Ecto neural progenitor cell (in vitro differentiated cells): ENCODE results near the gene HMOX1.

Source experiments
- DNase-seq: peaks from one replicate; pipeline ENCODE4 v3.0.0-alpha.2; 2018; ENCODE audit warnings: low spot score

Gene HMOX1

DNA sequence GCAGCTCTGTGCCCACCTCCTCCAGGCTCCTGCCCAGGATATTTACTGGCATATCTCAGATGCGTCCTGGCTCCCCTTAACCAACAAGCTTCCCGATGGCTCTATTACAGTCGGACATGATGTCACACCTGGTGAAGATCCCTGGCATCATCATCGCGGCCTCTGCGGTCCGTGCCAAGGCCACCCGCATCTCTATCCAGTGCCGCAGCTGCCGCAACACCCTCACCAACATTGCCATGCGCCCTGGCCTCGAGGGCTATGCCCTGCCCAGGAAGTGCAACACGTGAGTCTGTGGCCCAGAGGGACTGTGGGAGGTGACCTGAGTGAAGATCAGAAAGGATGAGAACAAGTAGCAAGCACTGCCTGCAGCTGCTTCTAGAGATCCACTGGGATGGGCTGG, 25.5 kb downstream of the HMOX1 start:
- DNase-seq: no peak

DNA sequence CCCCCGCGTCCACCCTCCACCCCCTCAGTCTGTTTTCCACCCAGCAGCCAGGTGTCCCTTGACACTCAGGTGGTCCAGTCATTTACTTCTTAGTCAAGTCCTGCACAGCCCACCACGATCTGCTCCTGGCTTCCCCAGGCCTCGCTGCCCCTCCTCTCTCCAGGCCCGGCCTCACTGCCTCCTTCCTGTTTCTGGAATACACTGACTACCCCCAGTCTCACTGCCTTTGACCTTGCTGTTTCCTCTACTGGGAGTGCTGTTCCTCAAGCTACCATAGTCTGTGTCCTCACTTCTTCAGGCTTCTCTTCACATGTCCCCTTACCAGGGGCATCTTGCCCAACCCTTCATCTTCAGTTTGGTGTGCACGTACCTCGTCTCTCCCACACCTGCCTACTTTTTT, 26.5 kb downstream of the HMOX1 start:
- DNase-seq: no peak

DNA sequence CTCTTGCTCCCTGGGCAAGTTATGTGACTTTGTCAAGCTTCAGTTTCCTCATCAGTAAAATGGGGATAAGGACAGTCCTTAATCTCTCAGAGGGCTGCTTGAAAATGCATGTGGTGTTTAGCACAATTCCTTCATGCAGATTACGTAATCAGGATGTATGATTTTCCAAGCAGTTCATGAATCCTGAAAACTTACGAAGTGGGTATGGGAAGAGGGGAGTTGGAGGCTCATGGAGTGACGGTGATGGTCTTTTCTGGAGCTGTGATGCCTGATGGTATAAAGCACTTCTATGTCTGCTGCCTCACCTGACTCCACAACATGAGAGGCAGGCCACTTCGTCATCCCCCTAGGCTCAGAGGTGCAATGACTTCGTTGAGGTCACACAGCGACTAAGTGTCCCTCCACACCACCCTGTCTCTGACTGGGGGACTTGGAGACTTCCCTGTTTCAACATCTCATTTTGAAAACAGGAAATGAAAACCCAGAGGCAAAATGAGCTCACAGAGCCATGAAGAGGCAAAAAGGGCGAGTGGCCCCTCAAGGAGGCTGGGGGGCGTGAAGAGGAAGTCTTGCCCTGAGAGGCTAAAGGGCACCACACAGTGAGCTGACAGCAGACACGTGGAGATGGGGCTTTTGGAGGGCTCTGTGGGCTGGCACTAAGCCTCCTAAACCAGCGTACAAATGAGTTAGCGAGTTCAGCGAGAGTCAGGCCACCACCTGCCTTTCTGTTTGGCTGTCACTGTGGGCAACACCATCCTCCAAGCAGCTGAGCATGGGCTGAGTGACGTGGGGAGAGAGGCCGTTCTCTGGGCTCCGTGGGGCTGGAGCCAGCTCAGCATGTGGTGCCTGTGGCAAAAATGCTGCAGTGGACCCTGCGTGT, 29.1 kb downstream of the HMOX1 start:
- DNase-seq: no peak

DNA sequence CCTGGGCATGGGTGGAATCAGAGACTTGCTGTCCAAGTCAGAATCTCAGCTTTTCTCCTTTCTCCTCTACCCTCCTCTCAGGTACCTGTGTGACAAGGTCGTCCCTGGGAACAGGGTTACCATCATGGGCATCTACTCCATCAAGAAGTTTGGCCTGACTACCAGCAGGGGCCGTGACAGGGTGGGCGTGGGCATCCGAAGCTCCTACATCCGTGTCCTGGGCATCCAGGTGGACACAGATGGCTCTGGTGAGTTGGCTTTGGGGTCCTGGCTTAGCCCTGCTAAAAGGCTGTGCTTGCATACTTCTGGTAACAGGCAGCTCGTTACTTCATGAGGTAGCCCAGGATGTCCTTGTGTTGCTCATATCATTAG, 29.8 kb downstream of the HMOX1 start:
- DNase-seq: no peak

DNA sequence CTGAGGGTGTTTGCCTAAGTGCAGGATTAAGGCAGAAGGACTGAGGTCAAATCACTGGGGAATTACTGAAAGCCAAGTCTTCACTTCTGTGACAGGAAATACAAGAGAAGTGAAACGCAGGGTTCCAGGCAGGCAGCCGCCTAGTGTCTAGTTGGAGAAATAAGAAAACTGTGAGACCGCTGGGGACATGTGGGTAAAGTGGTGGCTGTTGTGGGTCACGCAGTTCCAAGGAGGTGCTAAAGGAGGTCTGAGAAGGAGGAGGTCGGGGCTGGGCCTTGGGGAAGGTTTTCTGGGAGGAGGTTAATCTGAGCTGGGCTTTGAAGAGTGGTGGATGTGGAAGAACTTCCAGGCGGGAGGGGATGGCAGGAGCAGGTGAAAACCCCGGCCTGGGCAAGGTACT, 30.2 kb downstream of the HMOX1 start:
- no peak for DNase-seq

DNA sequence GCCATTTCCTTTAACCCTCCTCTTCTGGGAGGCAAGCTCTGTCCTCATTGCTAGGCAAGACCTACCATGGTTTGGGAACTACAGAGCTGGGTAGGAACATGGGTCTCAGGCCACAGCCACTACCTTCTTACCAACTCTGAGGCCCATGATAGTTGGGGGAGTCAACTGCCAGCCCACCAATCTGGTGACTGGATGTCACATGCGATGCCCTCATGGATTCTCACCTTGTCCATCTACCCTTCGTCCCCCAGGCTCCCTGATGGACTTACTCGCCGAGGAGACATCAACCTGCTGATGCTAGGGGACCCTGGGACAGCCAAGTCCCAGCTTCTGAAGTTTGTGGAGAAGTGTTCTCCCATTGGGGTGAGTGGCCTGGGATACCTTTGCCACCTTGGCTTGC, 32.7 kb downstream of the HMOX1 start:
- DNase-seq: no peak

DNA sequence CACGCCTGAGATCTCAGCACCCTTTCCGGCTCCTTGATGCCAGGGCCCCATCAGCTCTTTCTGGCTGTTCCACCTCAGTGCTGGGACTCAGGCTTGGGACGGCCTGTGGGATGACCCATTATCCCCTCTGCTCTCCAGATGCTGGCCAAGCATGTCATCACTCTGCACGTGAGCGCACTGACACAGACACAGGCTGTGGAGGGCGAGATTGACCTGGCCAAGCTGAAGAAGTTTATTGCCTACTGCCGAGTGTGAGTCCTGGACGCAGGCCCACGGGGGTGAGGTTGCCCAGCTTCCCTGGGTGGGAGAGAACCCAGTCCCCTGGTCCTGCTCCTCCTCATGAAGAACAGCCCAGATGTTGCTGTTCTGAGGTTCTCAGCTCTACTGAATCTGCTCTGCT, 36.7 kb downstream of the HMOX1 start:
- no peak for DNase-seq

DNA sequence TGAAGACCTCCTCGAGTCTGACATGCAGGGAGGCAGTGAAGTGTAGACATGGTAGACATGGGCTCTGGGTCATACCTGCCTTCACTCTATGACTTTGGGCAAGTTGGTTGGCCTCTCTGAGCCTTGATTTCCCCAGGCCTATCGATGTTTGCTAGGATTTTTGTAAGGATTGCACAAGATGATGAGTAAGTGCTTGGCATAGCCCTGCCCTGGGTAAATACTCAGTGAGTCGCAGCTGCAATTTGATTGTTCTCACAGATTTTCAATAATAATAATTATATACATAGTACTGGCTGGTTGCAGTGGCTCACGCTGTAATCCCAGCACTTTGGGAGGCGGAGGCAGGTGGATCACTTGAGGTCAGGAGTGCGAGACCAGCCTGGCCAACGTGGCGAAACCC, 37.2 kb downstream of the HMOX1 start:
- DNase-seq: no peak

DNA sequence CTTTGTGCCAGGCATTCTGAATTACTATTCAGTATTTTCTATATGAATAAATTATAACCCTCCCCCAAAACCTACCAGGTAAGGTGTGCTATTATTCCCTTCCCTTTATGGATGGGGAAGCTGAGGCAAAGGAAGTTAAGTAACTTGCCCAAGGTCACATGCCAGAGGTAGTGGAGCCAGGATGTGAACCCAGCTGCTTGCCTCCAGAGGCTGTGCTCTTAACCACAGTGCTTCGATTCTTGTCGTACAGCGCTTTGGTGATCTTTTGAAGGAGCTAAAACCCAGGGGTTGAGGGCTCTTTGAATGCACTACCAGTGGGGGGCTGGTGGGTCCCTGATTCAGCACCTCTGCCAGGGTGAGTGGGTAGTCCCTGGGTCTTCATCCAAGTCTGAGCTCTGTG, 37.8 kb downstream of the HMOX1 start:
- DNase-seq: no peak

DNA sequence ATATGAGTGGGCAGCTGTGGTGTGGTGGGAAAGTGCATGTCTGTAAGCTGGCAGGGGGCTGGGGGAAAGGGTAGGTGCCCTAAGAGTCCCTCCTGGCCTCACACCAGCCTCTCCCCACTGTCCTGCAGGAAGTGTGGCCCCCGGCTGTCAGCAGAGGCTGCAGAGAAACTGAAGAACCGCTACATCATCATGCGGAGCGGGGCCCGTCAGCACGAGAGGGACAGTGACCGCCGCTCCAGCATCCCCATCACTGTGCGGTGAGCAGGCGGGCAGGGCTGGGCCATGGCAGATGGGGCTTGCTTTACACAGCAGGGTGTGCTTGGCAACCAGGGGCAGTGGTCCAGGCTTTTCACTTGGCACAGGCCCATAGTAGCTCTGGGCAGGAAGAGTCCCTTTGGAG, 38.9 kb downstream of the HMOX1 start:
- no peak for DNase-seq

DNA sequence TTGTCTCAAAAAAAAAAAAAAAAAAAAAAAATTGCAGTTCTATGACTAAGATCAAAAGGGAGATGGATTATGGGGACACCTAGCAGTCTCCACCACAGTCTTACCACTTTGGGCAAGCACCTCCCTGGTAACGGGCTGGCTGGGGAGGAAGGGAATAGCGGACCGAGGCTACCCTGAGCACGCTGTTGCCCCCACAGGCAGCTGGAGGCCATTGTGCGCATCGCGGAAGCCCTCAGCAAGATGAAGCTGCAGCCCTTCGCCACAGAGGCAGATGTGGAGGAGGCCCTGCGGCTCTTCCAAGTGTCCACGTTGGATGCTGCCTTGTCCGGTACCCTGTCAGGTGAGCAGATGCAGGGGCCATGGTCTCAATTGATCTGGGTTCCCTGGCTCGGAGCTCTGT, 40.2 kb downstream of the HMOX1 start:
- DNase-seq: no peak

DNA sequence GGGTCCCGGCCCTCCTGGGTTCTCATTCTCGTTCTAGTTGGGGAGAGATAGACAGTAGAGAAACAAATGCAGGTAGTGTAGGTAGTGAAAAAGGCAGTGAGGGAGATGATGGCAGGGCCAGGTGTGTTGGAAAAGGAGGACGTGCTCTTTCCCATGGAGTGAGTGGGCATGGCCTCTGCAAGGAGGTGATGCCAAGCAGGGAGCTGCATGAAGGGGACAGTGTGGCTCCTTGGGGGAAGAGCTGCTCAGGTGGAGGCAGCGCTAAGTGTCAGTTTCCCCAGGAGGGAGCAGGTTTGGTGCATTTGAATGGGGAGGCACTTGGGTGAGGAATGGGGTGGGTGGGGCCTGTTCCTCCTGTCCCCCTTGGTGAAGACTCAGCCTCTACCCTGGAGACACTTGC, 41.2 kb downstream of the HMOX1 start:
- no peak for DNase-seq

DNA sequence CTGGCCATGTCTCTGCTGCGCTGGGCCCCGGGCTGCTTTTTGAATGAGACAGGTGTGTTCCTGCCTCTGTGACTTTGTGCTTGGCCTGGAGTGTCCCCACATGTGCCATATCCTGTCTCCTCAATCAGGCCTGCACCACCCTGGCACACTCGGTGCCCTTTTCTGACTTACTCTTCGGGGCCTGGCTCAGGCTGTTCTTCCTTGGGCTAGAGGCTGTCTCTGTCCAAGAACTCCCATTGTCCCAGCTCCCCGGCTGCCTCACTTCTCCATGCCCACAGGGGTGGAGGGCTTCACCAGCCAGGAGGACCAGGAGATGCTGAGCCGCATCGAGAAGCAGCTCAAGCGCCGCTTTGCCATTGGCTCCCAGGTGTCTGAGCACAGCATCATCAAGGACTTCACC, 42.0 kb downstream of the HMOX1 start:
- DNase-seq: no peak

DNA sequence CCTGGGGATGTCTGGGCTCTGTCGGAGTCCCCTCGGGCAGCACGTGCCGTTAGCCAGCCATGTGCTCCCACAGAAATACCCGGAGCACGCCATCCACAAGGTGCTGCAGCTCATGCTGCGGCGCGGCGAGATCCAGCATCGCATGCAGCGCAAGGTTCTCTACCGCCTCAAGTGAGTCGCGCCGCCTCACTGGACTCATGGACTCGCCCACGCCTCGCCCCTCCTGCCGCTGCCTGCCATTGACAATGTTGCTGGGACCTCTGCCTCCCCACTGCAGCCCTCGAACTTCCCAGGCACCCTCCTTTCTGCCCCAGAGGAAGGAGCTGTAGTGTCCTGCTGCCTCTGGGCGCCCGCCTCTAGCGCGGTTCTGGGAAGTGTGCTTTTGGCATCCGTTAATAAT, 43.2 kb downstream of the HMOX1 start:
- no peak for DNase-seq

DNA sequence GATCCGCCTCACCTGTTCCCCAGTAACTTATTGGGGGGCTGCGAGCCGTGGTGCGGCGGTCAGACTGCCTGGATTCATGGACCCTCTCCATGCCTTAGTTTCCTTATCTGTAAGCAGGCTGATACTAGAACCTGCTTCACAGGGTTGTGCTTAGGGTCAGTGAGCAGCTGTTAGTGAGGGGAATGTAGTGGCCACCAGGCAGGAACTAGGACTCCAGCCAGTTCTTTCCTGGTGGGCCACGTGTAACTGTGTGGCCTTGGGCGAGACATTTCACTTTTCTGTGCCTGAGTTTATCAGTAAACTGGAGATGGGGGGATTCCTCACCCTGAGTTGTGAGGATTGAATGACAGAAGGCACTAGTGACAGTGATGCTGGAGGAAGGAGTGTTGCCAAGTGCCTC, 43.9 kb downstream of the HMOX1 start:
- no peak for DNase-seq

DNA sequence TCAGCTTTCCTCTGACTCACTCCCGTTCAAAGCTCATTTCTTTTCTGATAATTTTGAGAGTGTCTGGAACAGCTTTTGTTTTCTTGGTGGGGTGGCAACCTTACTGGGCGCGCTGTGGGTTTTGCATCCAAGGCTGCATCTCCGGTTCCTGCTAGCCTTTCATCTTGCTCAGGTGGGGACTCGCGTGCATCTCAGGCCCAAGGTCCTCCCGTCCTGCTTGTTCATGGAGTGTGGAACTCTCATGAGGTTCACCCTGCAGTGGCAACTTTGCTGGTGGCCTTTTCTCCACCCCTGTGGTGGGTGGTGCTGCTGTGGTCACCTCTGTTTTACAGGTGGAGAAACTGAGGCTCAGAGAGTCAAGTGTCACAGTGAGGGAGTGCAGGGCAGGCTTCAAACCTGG, 44.6 kb downstream of the HMOX1 start:
- DNase-seq: no peak

DNA sequence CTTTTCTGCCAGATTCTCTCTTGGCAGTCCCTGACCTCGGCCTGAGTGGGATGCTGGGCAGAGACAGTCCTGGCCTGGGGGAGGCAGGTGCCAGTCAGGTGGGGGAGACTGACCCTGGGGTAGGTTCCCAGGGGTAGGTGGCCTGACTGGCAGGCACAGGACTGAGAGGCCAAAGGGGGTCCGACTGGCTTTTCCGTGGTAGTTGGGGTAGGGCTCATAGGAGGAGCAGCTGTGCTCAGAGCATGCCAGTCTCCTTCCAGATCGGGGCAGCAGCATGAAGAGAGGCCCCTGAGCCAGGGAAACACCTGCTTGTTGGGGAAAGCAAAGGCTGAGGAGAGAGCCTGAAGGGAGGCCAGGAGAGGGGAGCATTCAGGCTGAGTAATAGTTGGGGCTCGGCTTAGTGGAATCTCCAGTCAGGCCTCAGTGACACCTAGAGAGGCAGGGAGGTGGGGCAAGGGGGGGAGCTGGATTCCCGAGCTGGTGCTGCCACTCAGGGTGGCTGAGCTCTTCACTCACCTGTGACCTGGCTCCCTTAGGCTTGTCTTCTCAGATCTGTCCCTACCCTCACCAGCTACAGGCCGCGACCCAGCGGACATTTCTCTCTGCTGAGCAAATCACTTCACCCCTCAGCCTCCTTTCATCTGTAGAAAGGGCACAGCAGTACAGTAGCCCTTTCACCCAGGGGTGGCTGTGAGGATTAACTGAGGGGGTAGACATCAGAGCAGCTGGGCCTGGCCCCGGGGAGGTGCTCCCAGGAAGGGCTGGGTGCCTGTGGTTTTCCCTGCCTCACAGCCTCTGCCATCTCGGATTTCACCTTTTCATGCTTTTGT, 45.3 kb downstream of the HMOX1 start:
- peak; percentile 70 for DNase-seq

DNA sequence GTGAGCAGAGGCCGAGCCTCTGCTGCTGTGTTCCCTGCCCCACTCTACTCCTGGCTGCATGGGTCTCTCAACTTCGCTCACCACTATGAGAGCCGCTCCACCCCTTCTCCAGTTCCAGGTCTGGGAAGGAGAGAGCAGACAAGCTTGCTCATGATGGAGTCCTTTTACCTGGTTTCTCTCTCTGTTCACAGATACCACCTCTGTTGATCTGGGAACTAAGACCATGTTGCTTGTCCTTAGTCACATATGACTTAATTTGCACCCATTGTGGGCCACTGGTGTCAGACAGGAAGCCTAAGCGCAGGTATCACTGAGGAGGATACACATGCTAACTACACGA, 45.9 kb downstream of the HMOX1 start:
- no peak for DNase-seq

DNA sequence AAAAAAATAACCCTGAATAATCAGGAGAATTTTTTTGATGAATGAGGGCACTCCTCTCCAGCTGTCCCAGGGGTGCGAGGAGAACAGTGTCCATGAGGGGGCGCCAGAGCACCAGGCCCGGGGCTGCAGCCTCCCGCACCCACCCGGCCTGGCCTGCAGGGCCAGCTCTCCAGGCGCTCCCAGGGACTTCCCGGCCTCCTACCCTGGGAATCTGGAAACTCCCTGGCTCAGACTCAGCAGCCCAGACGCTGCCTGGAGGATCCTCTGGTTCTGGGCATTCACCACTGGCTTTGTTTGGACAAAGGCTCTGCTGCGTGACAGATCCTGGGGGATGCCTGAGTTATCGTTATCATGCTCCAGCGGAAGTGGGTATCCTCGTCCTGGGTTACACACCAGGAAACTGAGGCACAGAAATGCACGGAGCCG, 50.0 kb downstream of the HMOX1 start:
- DNase-seq: peak; percentile 90

DNA sequence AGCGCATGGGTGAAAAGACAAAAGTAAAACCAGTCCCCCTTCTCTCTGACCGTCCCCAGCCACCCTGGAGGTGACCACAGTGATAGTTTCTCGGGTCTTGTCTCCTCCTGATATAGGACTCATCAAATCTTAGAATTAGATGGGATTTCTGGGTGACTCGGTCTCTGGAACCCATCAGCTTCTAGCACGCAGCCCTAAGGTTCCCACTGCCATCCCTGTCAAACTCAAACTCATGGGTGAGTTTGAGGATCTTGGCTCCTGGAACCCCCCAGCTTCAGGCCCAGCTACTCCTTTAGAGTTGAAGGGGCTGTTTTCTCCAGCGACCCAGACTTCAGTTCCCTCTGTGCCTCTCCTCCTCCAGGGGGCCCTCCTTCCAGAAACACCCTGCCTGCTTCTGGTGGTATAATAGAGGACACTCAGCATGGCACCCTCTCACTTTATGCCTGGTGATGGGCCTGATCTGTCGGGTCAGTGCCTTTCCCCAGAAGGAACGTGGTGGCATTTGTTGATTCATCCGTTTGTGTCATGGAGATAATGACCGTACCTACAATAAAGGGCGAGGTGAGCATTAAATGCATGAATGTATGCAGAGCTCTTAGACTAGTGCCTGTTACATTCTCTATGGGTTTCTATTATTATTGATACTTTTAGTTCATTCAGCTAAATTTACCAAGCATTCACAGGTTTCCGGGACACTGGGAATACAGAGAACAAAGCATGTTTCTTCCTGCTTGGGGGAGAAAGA, 50.8 kb downstream of the HMOX1 start:
- no peak for DNase-seq

DNA sequence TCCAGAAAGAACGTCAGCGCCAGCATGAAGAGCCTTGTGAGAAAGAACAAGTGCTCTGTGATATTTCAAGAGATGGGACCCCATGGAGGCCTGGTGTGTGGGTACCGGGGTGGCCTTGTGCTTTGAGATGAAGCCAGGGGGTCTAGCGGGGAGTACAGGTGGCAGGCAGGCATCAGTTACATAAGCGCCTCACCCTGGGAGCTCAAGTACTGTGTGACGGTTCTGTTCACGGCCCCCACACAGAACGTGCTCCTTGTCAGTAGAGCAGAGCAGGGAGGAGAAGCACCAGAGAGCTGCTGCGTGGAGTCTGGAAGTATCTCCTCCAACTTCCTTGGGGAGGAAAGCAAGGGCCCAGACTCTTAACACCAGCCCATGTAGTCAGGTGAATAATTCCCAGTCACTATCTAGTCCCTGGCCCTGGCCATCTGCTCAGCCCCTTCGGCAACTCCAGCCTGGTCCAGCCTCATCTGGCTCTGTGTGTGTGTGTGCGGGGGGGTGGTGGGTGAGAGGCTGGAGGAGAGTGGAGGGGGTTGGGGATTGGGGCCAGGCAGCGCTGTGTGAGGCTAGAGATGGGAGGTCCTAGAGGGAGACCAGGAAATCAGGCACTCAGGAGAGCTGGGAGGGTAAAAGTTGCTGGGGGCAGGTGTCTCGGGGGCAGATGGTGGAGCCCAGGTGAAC, 51.5 kb downstream of the HMOX1 start:
- no peak for DNase-seq

DNA sequence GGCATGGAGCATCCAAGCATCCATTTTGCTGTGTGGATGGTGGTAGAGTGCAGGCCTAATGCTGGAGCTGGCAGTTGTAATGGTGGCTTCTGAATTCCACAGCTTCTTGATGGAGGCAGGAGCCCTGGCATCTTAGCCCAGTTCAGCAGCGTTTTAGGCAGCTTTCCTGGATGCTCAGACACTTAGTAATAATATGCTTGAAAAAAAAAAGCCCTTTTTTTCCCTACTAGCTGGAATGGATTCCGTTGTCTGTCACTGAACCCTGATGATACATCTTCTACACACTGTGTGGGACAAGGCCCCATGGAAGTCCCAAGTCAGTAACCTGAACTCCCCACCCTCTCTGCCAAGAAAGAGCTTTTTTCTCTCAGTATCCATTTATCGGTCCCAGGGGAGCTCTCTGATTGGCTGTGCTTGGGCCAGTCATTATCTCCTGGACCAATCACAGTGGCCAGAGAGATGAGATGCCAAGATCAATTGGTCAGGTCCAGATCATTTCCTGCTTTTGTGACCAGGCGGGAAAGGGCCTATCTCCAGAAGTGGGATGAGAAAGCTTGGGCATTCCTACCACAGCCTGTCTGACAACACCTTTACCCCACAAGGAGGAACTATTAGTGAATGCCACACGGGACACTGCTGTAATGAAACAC, 53.3 kb downstream of the HMOX1 start:
- DNase-seq: no peak
